SK-N-SH (cell line): ENCODE results near the gene SNAI3. TPM values are rescaled to one million over a fixed set of nuclear protein-coding genes. Genes with fewer than 3 reads are reported as not detected.

ENCODE experiments used
- CTCF ChIA-PET: fragments of 300-600, 350-600 bp; formaldehyde crosslinking; extraction: SDS; loops from one replicate; lab custom pipeline; 2021; lab: Yijun Ruan, JAX
- POLR2A ChIA-PET: fragments of 350-600 bp; sonication (Branson Sonifier 250); formaldehyde crosslinking; extraction: SDS; loops from one replicate; lab custom pipeline; 2020; ENCODE audit warnings: antibody characterized with exemption, inconsistent platforms; lab: Yijun Ruan, JAX
- DNase-seq: peaks from one replicate; pipeline ENCODE4 v3.0.0; 2012
- H2AFZ ChIP-seq: fragments of 200-600 bp; sonication (generic); 2 replicates; pipeline ENCODE4 v1.8.1; 2016; ENCODE audit warnings: antibody characterized with exemption, mild to moderate bottlenecking, low read depth
- H3F3A ChIP-seq: fragments of 200-600 bp; sonication (generic); replicated peaks from 2 replicates; pipeline ENCODE3; 2016; ENCODE audit warnings: antibody characterized with exemption, mild to moderate bottlenecking; ENCODE audit not compliant: insufficient read depth
- H3K27ac ChIP-seq, 2 experiments: fragments of 200-500 bp in 1 of 2; fragments of 200-600 bp in 1 of 2; sonication (Bioruptor generic) in 1 of 2; sonication (generic), shearing (Covaris generic) in 1 of 2; 2 replicates each; pipeline versions ENCODE4 v1.5.1 to v1.6.1; 2014 to 2016; ENCODE audit warnings: low read depth in 2 of 2, inconsistent platforms in 1 of 2, low read length in 1 of 2, mild to moderate bottlenecking in 1 of 2, mixed read lengths in 1 of 2
- H3K27me3 ChIP-seq: fragments of 200-600 bp; sonication (generic), shearing (Covaris generic); 2 replicates; pipeline ENCODE4 v1.6.1; 2016; ENCODE audit warnings: mixed run types; ENCODE audit not compliant: insufficient read depth
- H3K36me3 ChIP-seq, 2 experiments: fragments of 200-500 bp in 1 of 2; fragments of 200-600 bp in 1 of 2; sonication (Bioruptor generic) in 1 of 2; sonication (generic) in 1 of 2; replicated peaks in 1 of 2; 2 replicates each; pipeline versions ENCODE3 to v1.5.1; 2014 to 2016; ENCODE audit warnings: low read length in 1 of 2, mild to moderate bottlenecking in 1 of 2; ENCODE audit not compliant: insufficient read depth in 2 of 2, control insufficient read depth in 1 of 2
- H3K4me1 ChIP-seq, 2 experiments: fragments of 200-500 bp in 1 of 2; fragments of 200-600 bp in 1 of 2; sonication (Bioruptor generic) in 1 of 2; sonication (generic), shearing (Covaris generic) in 1 of 2; 2 replicates each; pipeline versions ENCODE4 v1.5.1 to v1.6.1; 2014 to 2016; ENCODE audit warnings: low read depth in 1 of 2, low read length in 1 of 2, mixed run types in 1 of 2; ENCODE audit not compliant: insufficient read depth in 2 of 2, control insufficient read depth in 1 of 2
- H3K4me2 ChIP-seq: fragments of 200-600 bp; sonication (generic), shearing (Covaris generic); 2 replicates; pipeline ENCODE4 v1.6.1; 2017; ENCODE audit warnings: mixed run types
- H3K4me3 ChIP-seq, 2 experiments: fragments of 200-500 bp in 1 of 2; fragments of 200-600 bp in 1 of 2; sonication (Bioruptor generic) in 1 of 2; sonication (generic), shearing (Covaris generic) in 1 of 2; 2 replicates each; pipeline versions ENCODE4 v1.5.1 to v1.8.1; 2014 to 2016; ENCODE audit warnings: low read depth in 2 of 2, inconsistent platforms in 1 of 2, low read length in 1 of 2, mild to moderate bottlenecking in 1 of 2, mixed read lengths in 1 of 2, moderate library complexity in 1 of 2
- H3K79me2 ChIP-seq: fragments of 200-600 bp; sonication (generic); 2 replicates; pipeline ENCODE4 v1.8.1; 2017; ENCODE audit warnings: mild to moderate bottlenecking; ENCODE audit not compliant: insufficient read depth
- H3K9ac ChIP-seq: fragments of 200-600 bp; sonication (generic); 2 replicates; pipeline ENCODE4 v1.6.1; 2017; ENCODE audit warnings: mixed run types
- H3K9me2 ChIP-seq: fragments of 200-600 bp; sonication (generic); 2 replicates; pipeline ENCODE4 v1.6.1; 2017; ENCODE audit warnings: mixed run types
- H3K9me3 ChIP-seq: fragments of 200-600 bp; sonication (generic); 2 replicates; pipeline ENCODE4 v1.6.1; 2017; ENCODE audit warnings: mixed run types, mild to moderate bottlenecking, moderate library complexity
- H4K20me1 ChIP-seq: fragments of 200-600 bp; sonication (generic); 2 replicates; pipeline ENCODE4 v1.6.1; 2017; ENCODE audit warnings: mild to moderate bottlenecking, mixed run types; ENCODE audit not compliant: insufficient read depth
- CHD2 ChIP-seq: fragments of 150-350 bp; IDR thresholded peaks from 2 replicates; pipeline ENCODE4 v1.6.1; 2018; ENCODE audit warnings: low read length; ENCODE audit not compliant: partially characterized antibody
- JUND ChIP-seq: IDR thresholded peaks from 2 replicates; pipeline ENCODE4 v1.4.0; 2012
- MAX ChIP-seq: IDR thresholded peaks from 2 replicates; pipeline ENCODE4 v1.4.0; 2012; ENCODE audit warnings: low read depth
- NFIC ChIP-seq: IDR thresholded peaks from 2 replicates; pipeline ENCODE4 v1.4.0; 2012; ENCODE audit warnings: borderline replicate concordance
- RFX5 ChIP-seq: IDR thresholded peaks from 2 replicates; pipeline ENCODE4 v1.6.1; 2012; ENCODE audit warnings: mild to moderate bottlenecking, improper control_type of control experiment, low read length
- RXRA ChIP-seq: IDR thresholded peaks from 2 replicates; pipeline ENCODE4 v1.4.0; 2012; ENCODE audit warnings: low read depth, mild to moderate bottlenecking, borderline replicate concordance
- SIN3A ChIP-seq: IDR thresholded peaks from 2 replicates; pipeline ENCODE4 v1.6.1; 2012; ENCODE audit warnings: low read depth, mild to moderate bottlenecking, low read length, moderate library complexity, borderline replicate concordance
- TEAD4 ChIP-seq: IDR thresholded peaks from 2 replicates; pipeline ENCODE4 v1.4.0; 2012; ENCODE audit warnings: mild to moderate bottlenecking, borderline replicate concordance; ENCODE audit not compliant: insufficient read depth
- USF2 ChIP-seq: fragments of 150-350 bp; IDR thresholded peaks from 2 replicates; pipeline ENCODE4 v1.6.1; 2017; ENCODE audit warnings: antibody characterized with exemption, low read length, low read depth, borderline replicate concordance
- WGBS: methylation state at CpG from one replicate; pipeline ENCODE4 v1.1.6; 2017; ENCODE audit warnings: low lambda C conversion rate; 5-methylcytosine and 5-hydroxymethylcytosine counted together
- polyA plus RNA-seq, 3 experiments: library from polyadenylated mRNA; depleted of rRNA; stranded (reverse); fragments of >200 nt; gene quantifications; 2 replicates each; pipeline ENCODE4 v1.2.3, GENCODE V29; 2012
- TF ChIP-seq, protein P1 (sequence below): fragments of 150-350 bp; IDR thresholded peaks from 2 replicates; pipeline ENCODE4 v1.6.1; 2016; ENCODE audit warnings: mild to moderate bottlenecking, low read depth, low read length
- TF ChIP-seq, protein P2 (sequence below): IDR thresholded peaks from 2 replicates; pipeline ENCODE4 v1.6.1; 2012; ENCODE audit warnings: mild to moderate bottlenecking, low read depth, low read length, moderate library complexity

The SNAI3 gene
- polyA plus RNA-seq, 1 of the 3 experiments (the other 2 are of a cell fraction), result 0.03 TPM

DNA sequence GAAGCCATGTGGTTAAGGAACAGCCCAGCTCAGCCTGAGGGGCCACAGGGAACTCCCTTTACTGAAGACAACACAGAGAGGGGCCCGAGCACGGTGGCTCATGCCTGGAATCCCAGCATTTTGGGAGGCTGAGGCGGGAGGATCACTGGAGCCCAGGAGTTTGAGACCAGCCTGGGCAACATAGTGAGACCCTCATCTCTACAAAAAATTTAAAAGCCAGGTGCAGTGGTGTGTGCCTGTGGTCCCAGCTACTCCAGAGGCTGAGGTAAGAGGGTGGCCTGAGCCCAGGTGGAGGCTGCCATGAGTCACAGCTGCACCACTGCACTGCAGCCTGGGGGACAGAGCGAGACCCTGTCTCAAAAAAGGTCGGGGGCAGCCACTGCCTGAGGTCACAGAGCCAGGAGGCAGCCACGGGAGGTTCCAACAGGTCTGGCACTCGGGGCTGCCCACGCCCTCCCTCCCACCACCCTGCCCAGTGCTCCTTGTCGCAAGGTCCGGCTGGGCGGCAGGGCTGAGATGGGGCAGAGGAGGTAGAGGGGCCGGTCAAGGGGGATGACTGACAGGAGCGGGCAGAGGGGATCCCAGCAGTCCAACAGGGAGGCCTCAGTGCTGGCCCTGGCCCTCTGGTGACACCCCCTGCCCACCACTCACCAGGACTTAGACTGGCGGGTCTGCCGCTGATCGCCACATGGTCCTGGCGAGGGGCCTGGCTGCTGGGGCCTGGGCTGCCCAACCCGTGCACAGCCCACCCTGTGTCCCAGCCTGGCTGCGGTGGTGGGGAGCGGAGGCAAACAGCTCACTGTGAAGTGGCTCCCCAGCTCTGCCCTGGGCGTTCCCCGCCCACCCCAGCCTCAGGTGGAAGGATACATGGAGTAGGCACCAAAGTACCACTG is 38.9 kb downstream of the SNAI3 start:
- Histone ChIP-seq H3K79me2 (no peaks in the 10 kb centered on the region), H3K36me3 (no peaks in the 10 kb centered on the region), H3K9me3 (no peaks in the 10 kb centered on the region), H3K9ac (no peak overlapping the region), H3F3A (no peaks in the 10 kb centered on the region), H3K27me3 (no peaks in the 10 kb centered on the region), H3K4me2 (no peak overlapping the region), H2AFZ (no peak overlapping the region)
- DNase-seq, result no peak
- 82% methylated on average over 5 of the region's 22 CpGs for WGBS
- POLR2A ChIA-PET, result no interaction called here
- no peak for TF ChIP-seq RXRA
- TF ChIP-seq, protein P1, sequence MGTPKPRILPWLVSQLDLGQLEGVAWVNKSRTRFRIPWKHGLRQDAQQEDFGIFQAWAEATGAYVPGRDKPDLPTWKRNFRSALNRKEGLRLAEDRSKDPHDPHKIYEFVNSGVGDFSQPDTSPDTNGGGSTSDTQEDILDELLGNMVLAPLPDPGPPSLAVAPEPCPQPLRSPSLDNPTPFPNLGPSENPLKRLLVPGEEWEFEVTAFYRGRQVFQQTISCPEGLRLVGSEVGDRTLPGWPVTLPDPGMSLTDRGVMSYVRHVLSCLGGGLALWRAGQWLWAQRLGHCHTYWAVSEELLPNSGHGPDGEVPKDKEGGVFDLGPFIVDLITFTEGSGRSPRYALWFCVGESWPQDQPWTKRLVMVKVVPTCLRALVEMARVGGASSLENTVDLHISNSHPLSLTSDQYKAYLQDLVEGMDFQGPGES, result no peak
- no peak for TF ChIP-seq MAX
- TF ChIP-seq RFX5, result no peak
- TF ChIP-seq SIN3A, result no peak
- TF ChIP-seq, all 33 proteins: peak for 0
- no peaks in the 10 kb centered on the region for H4K20me1 ChIP-seq
- H3K4me1 ChIP-seq, result peaks cover 4 to 10% of the 10 kb centered on the region in 2 experiments; a peak in 2 of 4 replicates
- no peaks in the 10 kb centered on the region for H3K9me2 ChIP-seq
- no peak overlapping the region for H3K27ac ChIP-seq
- no peak overlapping the region for H3K4me3 ChIP-seq
- CTCF ChIA-PET, result no interaction called here

- Histone ChIP-seq H3K4me3 (no peak overlapping the region), H3K36me3 (no peaks in the 10 kb centered on the region), H3K9me2 (no peaks in the 10 kb centered on the region), H4K20me1 (no peaks in the 10 kb centered on the region), H3K27ac (no peak overlapping the region), H3K4me1 (peaks cover 4 to 9% of the 10 kb centered on the region in 2 experiments; a peak in 2 of 4 replicates), H3F3A (no peaks in the 10 kb centered on the region), H2AFZ (no peak overlapping the region), H3K27me3 (no peaks in the 10 kb centered on the region), H3K9me3 (no peaks in the 10 kb centered on the region), H3K4me2 (no peak overlapping the region), H3K9ac (no peak overlapping the region), H3K79me2 (no peaks in the 10 kb centered on the region)
- ChIA-PET CTCF (no interaction called here), POLR2A (no interaction called here)
- TF ChIP-seq, protein P2, sequence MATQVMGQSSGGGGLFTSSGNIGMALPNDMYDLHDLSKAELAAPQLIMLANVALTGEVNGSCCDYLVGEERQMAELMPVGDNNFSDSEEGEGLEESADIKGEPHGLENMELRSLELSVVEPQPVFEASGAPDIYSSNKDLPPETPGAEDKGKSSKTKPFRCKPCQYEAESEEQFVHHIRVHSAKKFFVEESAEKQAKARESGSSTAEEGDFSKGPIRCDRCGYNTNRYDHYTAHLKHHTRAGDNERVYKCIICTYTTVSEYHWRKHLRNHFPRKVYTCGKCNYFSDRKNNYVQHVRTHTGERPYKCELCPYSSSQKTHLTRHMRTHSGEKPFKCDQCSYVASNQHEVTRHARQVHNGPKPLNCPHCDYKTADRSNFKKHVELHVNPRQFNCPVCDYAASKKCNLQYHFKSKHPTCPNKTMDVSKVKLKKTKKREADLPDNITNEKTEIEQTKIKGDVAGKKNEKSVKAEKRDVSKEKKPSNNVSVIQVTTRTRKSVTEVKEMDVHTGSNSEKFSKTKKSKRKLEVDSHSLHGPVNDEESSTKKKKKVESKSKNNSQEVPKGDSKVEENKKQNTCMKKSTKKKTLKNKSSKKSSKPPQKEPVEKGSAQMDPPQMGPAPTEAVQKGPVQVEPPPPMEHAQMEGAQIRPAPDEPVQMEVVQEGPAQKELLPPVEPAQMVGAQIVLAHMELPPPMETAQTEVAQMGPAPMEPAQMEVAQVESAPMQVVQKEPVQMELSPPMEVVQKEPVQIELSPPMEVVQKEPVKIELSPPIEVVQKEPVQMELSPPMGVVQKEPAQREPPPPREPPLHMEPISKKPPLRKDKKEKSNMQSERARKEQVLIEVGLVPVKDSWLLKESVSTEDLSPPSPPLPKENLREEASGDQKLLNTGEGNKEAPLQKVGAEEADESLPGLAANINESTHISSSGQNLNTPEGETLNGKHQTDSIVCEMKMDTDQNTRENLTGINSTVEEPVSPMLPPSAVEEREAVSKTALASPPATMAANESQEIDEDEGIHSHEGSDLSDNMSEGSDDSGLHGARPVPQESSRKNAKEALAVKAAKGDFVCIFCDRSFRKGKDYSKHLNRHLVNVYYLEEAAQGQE, result no peak
- TF ChIP-seq TEAD4, result no peak
- no peak for TF ChIP-seq MAX
- TF ChIP-seq CHD2, result no peak
- TF ChIP-seq NFIC, result no peak
- no peak for TF ChIP-seq USF2
- TF ChIP-seq JUND, result no peak
- DNase-seq, result no peak
- 90% methylated on average over 8 of the region's 28 CpGs for WGBS
Observed at GRCh38 chr16:88646345-88647034, 39.8 kb downstream of the SNAI3 start.
